Activated CD8-positive, alpha-beta memory T cell treated with anti-CD3 and anti-CD28 coated beads for 1 hour (primary cell): ENCODE measurements around the gene COPA.
"Not testable (repeated sequence)": the region's sequence is repeated elsewhere in the genome, so short reads cannot be mapped to it uniquely, and the experiment has no call there.

Source experiments
- DNase-seq, 2 donors: peaks; one replicate each; pipeline ENCODE4 v3.0.0-alpha.2; 2020; ENCODE audit warnings: low read depth in 1 of 2; ENCODE audit errors: extremely low read depth in 1 of 2

The COPA gene

GRCh38 chr1:160342953-160343869 is at the start of gene COPA, which contains the start of gene NCSTN:
COPA (minus strand) TSS chr1:160343250; CDS start chr1:160343170, 80 bp downstream.
NCSTN (plus strand) TSS chr1:160343383; CDS start chr1:160343397, 14 bp downstream.
- DNase-seq, result peak; percentile 76 to 77

GRCh38 chr1:160388406-160388805 is 45.4 kb upstream of the COPA start:
- DNase-seq, result not testable (repeated sequence)

- not testable (repeated sequence) for DNase-seq
These were observed 41.8 kb upstream of the COPA start for GRCh38 chr1:160384812-160385211.

GRCh38 chr1:160377585-160378206 is 34.6 kb upstream of the COPA start:
- DNase-seq, result no peak

GRCh38 chr1:160376525-160377131 is 33.6 kb upstream of the COPA start:
- no peak for DNase-seq

GRCh38 chr1:160375788-160376524 is 32.9 kb upstream of the COPA start:
- DNase-seq, result no peak

- DNase-seq, result no peak
These were observed 31.5 kb upstream of the COPA start for GRCh38 chr1:160374306-160375110.

- DNase-seq, result no peak
These were observed 30.6 kb upstream of the COPA start for GRCh38 chr1:160373696-160374095.

- no peak for DNase-seq
These were observed 28.7 kb upstream of the COPA start for GRCh38 chr1:160371756-160372155.

- no peak for DNase-seq
These were observed 28.2 kb upstream of the COPA start for GRCh38 chr1:160371346-160371631.

GRCh38 chr1:160370561-160371345 is 27.7 kb upstream of the COPA start:
- DNase-seq, result no peak

GRCh38 chr1:160369087-160369486 is 26.0 kb upstream of the COPA start:
- DNase-seq, result no peak

- no peak for DNase-seq
These were observed 25.2 kb upstream of the COPA start for GRCh38 chr1:160367934-160368923.

- no peak for DNase-seq
These were observed 24.5 kb upstream of the COPA start for GRCh38 chr1:160367516-160367900.

GRCh38 chr1:160366731-160367515 is 23.9 kb upstream of the COPA start, which contains the start of gene NHLH1:
NHLH1 (plus strand) TSS chr1:160367071; CDS start chr1:160370732, 3,661 bp downstream.
- DNase-seq, result no peak

GRCh38 chr1:160365325-160365724 is 22.3 kb upstream of the COPA start:
- DNase-seq, result no peak

- DNase-seq, result no peak
These were observed 21.1 kb upstream of the COPA start for GRCh38 chr1:160363951-160364735.
